Kidney epithelial cell (primary cell): Measurements from ENCODE around the gene MAP3K3. TPM values are rescaled to one million over a fixed set of nuclear protein-coding genes. Genes with fewer than 3 reads are reported as not detected.
A peak's percentile ranks its signal among the peaks of the same experiment; 100 is the strongest.

Source experiments
- DNase-seq: peaks from one replicate; pipeline ENCODE4 v3.0.0-alpha.2; 2010; ENCODE audit warnings: low read depth
- H3K27me3 ChIP-seq: 2 replicates; pipeline ENCODE4 v1.6.0; 2011; ENCODE audit warnings: low read length; ENCODE audit not compliant: control insufficient read depth, insufficient read depth
- H3K36me3 ChIP-seq: 2 replicates; pipeline ENCODE4 v1.5.1; 2011; ENCODE audit warnings: low read length; ENCODE audit not compliant: control insufficient read depth, insufficient read depth
- H3K4me3 ChIP-seq: 2 replicates; pipeline ENCODE4 v1.5.1; 2011; ENCODE audit warnings: low read depth, mild to moderate bottlenecking, control low read depth, low read length
- total RNA-seq: library from RNA; depleted of rRNA; stranded (reverse); fragments of >200 nt; gene quantifications from 2 replicates; pipeline ENCODE4 v1.2.3, GENCODE V29; 2015
- TF ChIP-seq, protein P1 (sequence below): IDR thresholded peaks from 2 replicates; pipeline ENCODE4 v1.5.1; 2011; ENCODE audit warnings: mild to moderate bottlenecking, moderate library complexity, low read length, control low read depth, inconsistent platforms; ENCODE audit not compliant: insufficient read depth, poor library complexity, severe bottlenecking

MAP3K3 gene
- total RNA-seq, 1 donor from 2014 or later = 19.8 TPM

GRCh38 chr17:63598281-63598680, 23.9 kb upstream of the MAP3K3 start:
- H3K4me3 ChIP-seq = no peak overlapping the region
- no peaks in the 10 kb centered on the region for H3K36me3 ChIP-seq
- TF ChIP-seq, protein P1, sequence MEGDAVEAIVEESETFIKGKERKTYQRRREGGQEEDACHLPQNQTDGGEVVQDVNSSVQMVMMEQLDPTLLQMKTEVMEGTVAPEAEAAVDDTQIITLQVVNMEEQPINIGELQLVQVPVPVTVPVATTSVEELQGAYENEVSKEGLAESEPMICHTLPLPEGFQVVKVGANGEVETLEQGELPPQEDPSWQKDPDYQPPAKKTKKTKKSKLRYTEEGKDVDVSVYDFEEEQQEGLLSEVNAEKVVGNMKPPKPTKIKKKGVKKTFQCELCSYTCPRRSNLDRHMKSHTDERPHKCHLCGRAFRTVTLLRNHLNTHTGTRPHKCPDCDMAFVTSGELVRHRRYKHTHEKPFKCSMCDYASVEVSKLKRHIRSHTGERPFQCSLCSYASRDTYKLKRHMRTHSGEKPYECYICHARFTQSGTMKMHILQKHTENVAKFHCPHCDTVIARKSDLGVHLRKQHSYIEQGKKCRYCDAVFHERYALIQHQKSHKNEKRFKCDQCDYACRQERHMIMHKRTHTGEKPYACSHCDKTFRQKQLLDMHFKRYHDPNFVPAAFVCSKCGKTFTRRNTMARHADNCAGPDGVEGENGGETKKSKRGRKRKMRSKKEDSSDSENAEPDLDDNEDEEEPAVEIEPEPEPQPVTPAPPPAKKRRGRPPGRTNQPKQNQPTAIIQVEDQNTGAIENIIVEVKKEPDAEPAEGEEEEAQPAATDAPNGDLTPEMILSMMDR = no peak
- H3K27me3 ChIP-seq = no peaks in the 10 kb centered on the region
- DNase-seq = no peak

DNA sequence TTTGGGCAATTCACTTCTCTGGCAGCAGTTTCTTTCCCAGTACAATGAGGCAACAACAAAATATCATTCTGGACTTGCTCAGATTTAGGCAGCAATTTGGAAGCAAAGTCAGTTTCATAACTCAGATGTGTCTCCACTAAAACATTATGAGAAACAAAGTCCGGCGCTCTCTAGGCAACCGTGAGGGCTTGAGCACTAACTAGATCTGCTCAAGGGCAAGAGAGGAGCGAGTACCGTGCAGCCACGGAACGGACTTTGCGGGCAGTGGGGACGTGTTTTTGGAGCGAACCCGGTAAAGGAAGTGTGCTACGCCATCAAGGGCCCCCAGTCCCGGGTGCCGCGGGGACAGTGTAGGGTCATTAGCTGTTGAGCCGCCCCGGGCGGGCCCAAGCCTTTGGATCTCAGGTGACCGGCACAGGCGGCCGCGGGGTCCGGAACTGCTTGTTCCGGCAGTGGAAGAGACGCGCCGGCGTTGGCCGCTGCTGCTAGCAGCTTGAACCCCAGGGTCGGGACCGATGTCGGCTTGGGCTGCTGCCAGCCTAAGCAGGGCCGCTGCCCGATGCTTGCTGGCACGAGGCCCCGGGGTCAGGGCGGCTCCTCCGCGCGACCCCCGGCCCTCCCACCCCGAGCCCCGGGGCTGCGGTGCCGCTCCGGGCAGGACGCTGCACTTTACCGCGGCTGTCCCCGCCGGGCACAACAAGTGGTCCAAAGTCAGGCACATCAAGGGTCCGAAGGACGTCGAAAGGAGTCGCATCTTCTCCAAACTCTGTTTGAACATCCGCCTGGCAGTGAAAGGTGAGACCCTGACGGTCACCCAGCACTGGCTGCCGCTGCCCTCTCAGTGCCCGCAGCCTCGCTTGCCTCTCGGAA, 21.4 kb upstream of the MAP3K3 start, which contains the start of gene TACO1:
TSS of gene TACO1 (plus strand) at position 327 of the 870 bp plus-strand sequence. CDS start at position 516, 189 bp downstream.
- Histone ChIP-seq H3K36me3 (no peaks in the 10 kb centered on the region), H3K4me3 (peak within 1 kb of the TSS; percentile 91), H3K27me3 (no peaks in the 10 kb centered on the region)
- TF ChIP-seq, protein P1 = no peak
- DNase-seq = peak; percentile 14

DNA sequence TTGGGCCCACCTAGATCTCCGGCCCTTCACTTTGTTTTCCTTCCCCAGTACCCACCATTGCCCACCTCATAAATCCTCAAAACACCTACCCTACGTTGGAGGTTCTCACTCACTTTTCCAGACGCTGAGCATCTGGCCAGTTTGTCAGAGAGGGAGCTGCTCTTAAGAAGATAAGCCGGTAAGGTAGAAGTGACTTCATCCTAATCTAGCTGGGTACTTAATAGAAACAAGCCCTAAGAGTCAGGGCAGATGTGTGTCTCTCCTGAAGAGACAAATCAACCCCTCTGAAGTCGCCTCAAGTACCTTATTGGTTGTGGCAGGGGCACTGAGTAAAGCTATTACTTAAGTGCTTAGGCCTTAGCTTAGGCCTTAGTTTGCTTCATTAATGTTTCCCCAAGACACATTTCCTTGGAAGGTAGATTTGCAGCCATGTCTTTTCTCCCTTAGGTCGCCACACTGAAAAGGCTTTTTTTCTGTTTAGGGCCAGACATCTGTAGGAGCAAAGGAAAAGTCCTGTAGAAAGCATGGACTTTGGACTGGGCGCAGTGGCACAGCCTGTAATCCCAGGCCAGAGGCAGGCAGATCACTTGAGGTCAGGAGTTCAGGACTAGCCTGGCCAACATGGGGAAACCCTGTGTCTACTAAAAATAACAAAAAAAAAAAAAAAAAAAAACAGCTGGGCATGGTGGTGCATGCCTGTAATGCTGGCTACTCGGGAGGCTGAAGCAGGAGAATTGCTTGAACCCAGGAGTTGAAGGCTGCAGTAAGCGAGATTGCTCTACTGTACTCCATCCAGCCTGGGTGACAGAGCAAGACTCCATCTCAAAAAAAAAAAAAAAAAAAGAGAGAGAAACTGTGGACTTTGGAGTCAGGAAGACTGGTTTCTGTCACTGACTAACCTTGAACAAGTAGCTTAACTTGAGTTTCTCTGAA, 20.5 kb upstream of the MAP3K3 start:
- no peaks in the 10 kb centered on the region for H3K36me3 ChIP-seq
- DNase-seq = no peak
- TF ChIP-seq, protein P1 = no peak
- no peaks in the 10 kb centered on the region for H3K27me3 ChIP-seq
- peak overlapping the region; percentile 91 for H3K4me3 ChIP-seq

- no peak for DNase-seq
- H3K36me3 ChIP-seq = no peaks in the 10 kb centered on the region
- TF ChIP-seq, protein P1 = no peak
- H3K4me3 ChIP-seq = no peak overlapping the region
- no peaks in the 10 kb centered on the region for H3K27me3 ChIP-seq
Measured at GRCh38 chr17:63609816-63610573, 12.2 kb upstream of the MAP3K3 start.

DNA sequence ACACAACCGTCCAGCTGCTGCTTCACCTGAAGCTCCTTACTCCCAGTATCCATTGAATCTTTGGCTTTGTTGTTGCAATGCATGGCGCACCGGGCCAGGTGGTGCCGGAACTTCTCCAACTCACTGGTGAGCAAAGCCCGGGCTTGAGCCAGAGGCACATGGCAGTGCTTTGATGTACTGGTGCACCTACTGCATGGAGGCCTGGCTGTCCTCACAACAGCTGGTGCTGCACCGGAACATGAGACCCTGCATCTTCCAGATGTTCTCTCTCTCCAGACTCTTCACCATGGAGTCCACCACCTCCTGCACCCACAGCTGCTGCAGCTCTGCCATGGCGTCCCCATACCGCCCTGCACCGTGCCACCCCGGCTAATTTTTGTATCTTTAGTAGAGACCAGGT, 11.4 kb upstream of the MAP3K3 start:
- TF ChIP-seq, protein P1 = no peak
- DNase-seq = no peak
- Histone ChIP-seq H3K36me3 (no peaks in the 10 kb centered on the region), H3K27me3 (no peaks in the 10 kb centered on the region), H3K4me3 (no peak overlapping the region)
